GM23338 (cell line): Measurements from ENCODE around the gene SPG7. TPM values are rescaled to one million over a fixed set of nuclear protein-coding genes. Genes with fewer than 3 reads are reported as not detected.

Experiments used
- ATAC-seq: fragments of 200-7000 bp; cut with Tn5 transposase; 3 replicates; pipeline ENCODE4 v1.9.1; 2020
- DNase-seq: peaks from one replicate; pipeline ENCODE4 v3.0.0-alpha.2; 2015; ENCODE audit warnings: low spot score
- H2AFZ ChIP-seq: fragments of 200-600 bp; sonication (generic); 2 replicates; pipeline ENCODE4 v1.8.0; 2016; ENCODE audit warnings: antibody characterized with exemption, mild to moderate bottlenecking, moderate library complexity
- H3F3A ChIP-seq: fragments of 200-600 bp; sonication (generic); replicated peaks from 2 replicates; pipeline ENCODE4 v1.8.0; 2017; ENCODE audit warnings: antibody characterized with exemption, mixed run types, low read depth
- H3K27ac ChIP-seq: fragments of 200-600 bp; sonication (generic); 2 replicates; pipeline ENCODE4 v1.6.1; 2016; ENCODE audit warnings: low read depth
- H3K27me3 ChIP-seq: fragments of 200-600 bp; sonication (generic); 2 replicates; pipeline ENCODE4 v1.8.0; 2016; ENCODE audit warnings: mild to moderate bottlenecking, mixed run types, moderate library complexity; ENCODE audit not compliant: insufficient read depth
- H3K36me3 ChIP-seq: fragments of 200-600 bp; sonication (generic); 2 replicates; pipeline ENCODE4 v1.8.0; 2016; ENCODE audit warnings: mild to moderate bottlenecking; ENCODE audit not compliant: insufficient read depth
- H3K4me1 ChIP-seq: fragments of 200-600 bp; sonication (generic); 2 replicates; pipeline ENCODE4 v1.8.0; 2016; ENCODE audit warnings: mild to moderate bottlenecking, moderate library complexity; ENCODE audit not compliant: insufficient read depth
- H3K4me2 ChIP-seq: fragments of 200-600 bp; sonication (generic); 2 replicates; pipeline ENCODE4 v1.7.1; 2017; ENCODE audit warnings: mixed run types
- H3K4me3 ChIP-seq: fragments of 200-600 bp; sonication (generic); 2 replicates; pipeline ENCODE4 v1.6.1; 2016; ENCODE audit warnings: mixed run types
- H3K79me2 ChIP-seq: fragments of 200-600 bp; sonication (generic); replicated peaks from 2 replicates; pipeline ENCODE4 v1.8.0; 2017; ENCODE audit warnings: mild to moderate bottlenecking; ENCODE audit not compliant: insufficient read depth
- H3K9me2 ChIP-seq: fragments of 200-600 bp; sonication (generic); 2 replicates; pipeline ENCODE4 v1.8.0; 2017; ENCODE audit not compliant: insufficient read depth
- H4K20me1 ChIP-seq: fragments of 200-600 bp; sonication (generic); replicated peaks from 2 replicates; pipeline ENCODE4 v1.8.0; 2017; ENCODE audit warnings: mild to moderate bottlenecking; ENCODE audit not compliant: insufficient read depth
- H3K27ac Mint-ChIP-seq: 2 replicates; pipeline ENCODE4 v1.8.0; 2020; ENCODE audit warnings: inconsistent platforms, mild to moderate bottlenecking, moderate library complexity, mixed read lengths
- H3K27me3 Mint-ChIP-seq: 3 replicates; pipeline ENCODE4 v1.8.0; 2022; ENCODE audit warnings: low read depth, mild to moderate bottlenecking, moderate library complexity, mixed read lengths, inconsistent platforms; ENCODE audit not compliant: insufficient read depth, poor library complexity
- H3K36me3 Mint-ChIP-seq: 3 replicates; pipeline ENCODE4 v1.8.0; 2021; ENCODE audit warnings: low read depth, mild to moderate bottlenecking, inconsistent platforms, moderate library complexity, mixed read lengths
- H3K4me1 Mint-ChIP-seq: 3 replicates; pipeline ENCODE4 v1.8.0; 2020; ENCODE audit warnings: mild to moderate bottlenecking, inconsistent platforms, mixed read lengths
- H3K4me3 Mint-ChIP-seq: 3 replicates; pipeline ENCODE4 v1.8.0; 2021; ENCODE audit warnings: moderate library complexity, mild to moderate bottlenecking, inconsistent platforms, mixed read lengths
- H3K9me3 Mint-ChIP-seq: 3 replicates; pipeline ENCODE4 v1.8.0; 2020; ENCODE audit warnings: moderate library complexity, mild to moderate bottlenecking, inconsistent platforms, mixed read lengths
- CTCF ChIP-seq, 2 experiments: fragments of 200-600 bp in 1 of 2; sonication (generic) in 1 of 2; conservative IDR thresholded peaks; 2 replicates each; pipeline versions ENCODE4 v1.5.1 to v1.6.1; 2016 to 2017; ENCODE audit warnings: antibody characterized with exemption in 2 of 2, low read depth in 2 of 2, mild to moderate bottlenecking in 2 of 2, moderate library complexity in 1 of 2
- ETS1 ChIP-seq: IDR thresholded peaks from 2 replicates; pipeline ENCODE4 v1.6.1; 2016; ENCODE audit warnings: antibody characterized with exemption
- EZH2 ChIP-seq: fragments of 200-600 bp; sonication (generic); IDR thresholded peaks from one replicate; pipeline ENCODE4 v1.8.0; 2017; ENCODE audit warnings: antibody characterized with exemption, mild to moderate bottlenecking, low read depth; ENCODE audit not compliant: unreplicated experiment
- EZH2phosphoT487 ChIP-seq: fragments of 200-600 bp; sonication (generic); IDR thresholded peaks from one replicate; pipeline ENCODE4 v1.8.1; 2018; ENCODE audit warnings: antibody characterized with exemption; ENCODE audit not compliant: unreplicated experiment
- JUNB ChIP-seq: IDR thresholded peaks from one replicate; pipeline ENCODE4 v1.6.1; 2016; ENCODE audit warnings: antibody characterized with exemption; ENCODE audit not compliant: unreplicated experiment
- NANOG ChIP-seq: IDR thresholded peaks from 2 replicates; pipeline ENCODE4 v1.6.1; 2016; ENCODE audit warnings: antibody characterized with exemption, borderline replicate concordance
- POLR2AphosphoS5 ChIP-seq: IDR thresholded peaks from 2 replicates; pipeline ENCODE4 v1.6.1; 2016; ENCODE audit warnings: antibody characterized with exemption, low read depth
- STAT1 ChIP-seq: IDR thresholded peaks from one replicate; pipeline ENCODE4 v1.6.1; 2016; ENCODE audit warnings: antibody characterized with exemption; ENCODE audit not compliant: unreplicated experiment
- ZNF462 ChIP-seq: fragments of 250-450 bp; sonication (Bioruptor Pico); IDR thresholded peaks from 2 replicates; pipeline ENCODE4 v1.5.0; 2020; ENCODE audit warnings: mild to moderate bottlenecking, moderate library complexity
- polyA plus RNA-seq: library from polyadenylated mRNA; unstranded; fragments of >200 nt; fragmentation: Nextera tagmentation; extraction: Ambion mirVana; gene quantifications from 2 replicates; pipeline ENCODE4 v1.2.1, GENCODE V29; 2016
- total RNA-seq: library from RNA; depleted of rRNA; stranded (reverse); fragments of >200 nt; shearing (Covaris generic); gene quantifications from 2 replicates; pipeline ENCODE4 v1.2.3, GENCODE V29; 2014

The SPG7 gene
- total and polyA plus RNA-seq, 2 experiments from 2014 or later, result 77.1 to 267 TPM

- TF ChIP-seq NANOG, result no peak
- TF ChIP-seq CTCF (conservative IDR thresholded peaks at IDR 0.05; ENCODE audit: low read depth in 2 of 2), result no peak
- TF ChIP-seq STAT1, result no peak
- no peak for TF ChIP-seq EZH2
Observed at GRCh38 chr16:89475144-89475543, 33.1 kb upstream of the SPG7 start (continued).

- no peak overlapping the region for H3K4me3 ChIP-seq
- peaks cover 3% of the 10 kb centered on the region for H3K36me3 Mint-ChIP-seq
- DNase-seq (no peak), ATAC-seq (peak; percentile 59)
- H3K9me3 Mint-ChIP-seq, result no peaks in the 10 kb centered on the region; the same call in 2 of the 3 replicates
- peaks cover 63% of the 10 kb centered on the region for H3K4me1 ChIP-seq
- peaks cover 100% of the 10 kb centered on the region for H3K79me2 ChIP-seq
- no peaks in the 10 kb centered on the region for H3K36me3 ChIP-seq
- no peak overlapping the region for H2AFZ ChIP-seq
- H3K27me3 Mint-ChIP-seq, result peaks cover 13% of the 10 kb centered on the region
- peak overlapping the region; percentile 64 for H3K27ac ChIP-seq
- H3K9me2 ChIP-seq, result no peaks in the 10 kb centered on the region
- 0 out of 2 replicates have a peak overlapping the region, but pooled peaks have one; percentile 4 for H3K27ac Mint-ChIP-seq
- H3K27me3 ChIP-seq, result no peaks in the 10 kb centered on the region
- peak overlapping the region; percentile 40; the same call in 1 of the 2 replicates for H3K4me2 ChIP-seq
- H3K4me1 Mint-ChIP-seq, result peaks cover 66% of the 10 kb centered on the region
- H3F3A ChIP-seq, result peaks cover 6% of the 10 kb centered on the region; the same call in 1 of the 2 replicates
- no peak overlapping the region; the same call in 2 of the 3 replicates for H3K4me3 Mint-ChIP-seq
- peaks cover 100% of the 10 kb centered on the region for H4K20me1 ChIP-seq
- TF ChIP-seq EZH2phosphoT487 (no peak), ZNF462 (CRISPR knock-in tag) (no peak), JUNB (no peak), POLR2AphosphoS5 (no peak), STAT1 (no peak), CTCF (conservative IDR thresholded peaks at IDR 0.05; ENCODE audit: low read depth in 2 of 2) (no peak), EZH2 (no peak), ETS1 (no peak), NANOG (no peak)
Observed at GRCh38 chr16:89476379-89476778, 31.8 kb upstream of the SPG7 start.
